ENCODE measurements around the gene RAB30. TPM values are rescaled to one million over a fixed set of nuclear protein-coding genes. Genes with fewer than 3 reads are reported as not detected.
A peak's percentile ranks its signal among the peaks of the same experiment; 100 is the strongest.
"Not testable (repeated sequence)": the region's sequence is repeated elsewhere in the genome, so short reads cannot be mapped to it uniquely, and the experiment has no call there.

The RAB30 gene
- total RNA-seq, 4 donors from 2014 or later: 29.8 to 57.1 (median 33.9) TPM

GRCh38 chr11:82972103-82972502 lies 99.6 kb downstream of the RAB30 start:
- TF ChIP-seq POLR2A (IDR thresholded peaks at IDR 0.05) (no peak), CTCF (IDR thresholded peaks at IDR 0.05 in 4 of 5, conservative IDR thresholded peaks at IDR 0.05 in 1 of 5) (no peak)
- Histone ChIP-seq H3K4me3 (no peak overlapping the region), H3K27ac (no peak overlapping the region), H3K9me3 (no peaks in the 10 kb centered on the region), H3K4me1 (peaks cover 0 to 3% of the 10 kb centered on the region in 2 donors), H3K36me3 (no peaks in the 10 kb centered on the region), H3K27me3 (no peaks in the 10 kb centered on the region)
- in situ Hi-C loops (cut with MboI; ENCODE audit: low sequenced_read_pairs in 4 of 4): no loop called here
- intact Hi-C loops (cut with DNase I; ENCODE audit: low total_unique reads): no loop called here
- ATAC-seq (peak in 1 of 2 donors; percentile 52), DNase-seq (no peak)

GRCh38 chr11:82971519-82971946 lies 100.2 kb downstream of the RAB30 start:
- not testable (repeated sequence) for DNase-seq, ATAC-seq

GRCh38 chr11:82970507-82971083 lies 101.1 kb downstream of the RAB30 start:
- H3K27ac ChIP-seq; H3K9me3 ChIP-seq; H3K27me3 ChIP-seq; intact Hi-C loops (cut with DNase I; ENCODE audit: low total_unique reads); in situ Hi-C loops (cut with MboI; ENCODE audit: low sequenced_read_pairs in 4 of 4); H3K36me3 ChIP-seq; DNase-seq; H3K4me3 ChIP-seq; H3K4me1 ChIP-seq; ATAC-seq: not testable (repeated sequence)

More at GRCh38 chr11:82971519-82971946, 100.2 kb downstream of the RAB30 start:
- H3K27me3 ChIP-seq; H3K4me1 ChIP-seq; H3K27ac ChIP-seq; in situ Hi-C loops (cut with MboI; ENCODE audit: low sequenced_read_pairs in 4 of 4); H3K9me3 ChIP-seq; H3K36me3 ChIP-seq; H3K4me3 ChIP-seq; intact Hi-C loops (cut with DNase I; ENCODE audit: low total_unique reads): not testable (repeated sequence)

GRCh38 chr11:82969811-82970210 lies 101.9 kb downstream of the RAB30 start:
- H3K27ac ChIP-seq: no peak overlapping the region
- ATAC-seq (no peak), DNase-seq (no peak)
- no peaks in the 10 kb centered on the region for H3K27me3 ChIP-seq
- H3K9me3 ChIP-seq: no peaks in the 10 kb centered on the region
- intact Hi-C loops (cut with DNase I; ENCODE audit: low total_unique reads): no loop called here
- in situ Hi-C loops (cut with MboI; ENCODE audit: low sequenced_read_pairs in 4 of 4): no loop called here
- no peaks in the 10 kb centered on the region for H3K4me1 ChIP-seq
- TF ChIP-seq CTCF (IDR thresholded peaks at IDR 0.05 in 4 of 5, conservative IDR thresholded peaks at IDR 0.05 in 1 of 5) (no peak), POLR2A (IDR thresholded peaks at IDR 0.05) (no peak)
- H3K4me3 ChIP-seq: no peak overlapping the region
- no peaks in the 10 kb centered on the region for H3K36me3 ChIP-seq

- in situ Hi-C loops (cut with MboI; ENCODE audit: low sequenced_read_pairs in 4 of 4): no loop called here
- H3K36me3 ChIP-seq: no peaks in the 10 kb centered on the region
- no peaks in the 10 kb centered on the region for H3K4me1 ChIP-seq
- no peak overlapping the region for H3K27ac ChIP-seq
- no peaks in the 10 kb centered on the region for H3K27me3 ChIP-seq
- no peak for ATAC-seq
- H3K4me3 ChIP-seq: no peak overlapping the region
- no peaks in the 10 kb centered on the region for H3K9me3 ChIP-seq
- DNase-seq: no peak
- intact Hi-C loops (cut with DNase I; ENCODE audit: low total_unique reads): no loop called here
- TF ChIP-seq POLR2A (IDR thresholded peaks at IDR 0.05) (no peak), CTCF (IDR thresholded peaks at IDR 0.05 in 4 of 5, conservative IDR thresholded peaks at IDR 0.05 in 1 of 5) (no peak)
Measured at GRCh38 chr11:82967381-82967780, 104.3 kb downstream of the RAB30 start.

- H3K4me3 ChIP-seq; H3K27ac ChIP-seq; ATAC-seq; H3K4me1 ChIP-seq; H3K27me3 ChIP-seq; DNase-seq; in situ Hi-C loops (cut with MboI; ENCODE audit: low sequenced_read_pairs in 4 of 4); intact Hi-C loops (cut with DNase I; ENCODE audit: low total_unique reads); H3K36me3 ChIP-seq; H3K9me3 ChIP-seq: not testable (repeated sequence)
Measured at GRCh38 chr11:82962021-82962420, 109.7 kb downstream of the RAB30 start.

Data from gastrocnemius medialis (tissue), 4 donors.